ENCODE data around the gene SLC9A4. TPM values are rescaled to one million over a fixed set of nuclear protein-coding genes. Genes with fewer than 3 reads are reported as not detected.

The SLC9A4 gene
- total and polyA plus RNA-seq, 2 donors (not counting 1 experiment from before 2014, with no cell fraction given): 0.20 TPM; not detected in 1

- Mint-ChIP-seq H3K27me3 (peaks cover 32% of the 10 kb centered on the region), H3K4me1 (no peaks in the 10 kb centered on the region), H3K4me3 (no peak overlapping the region), H3K27ac (no peak overlapping the region), H3K9me3 (ENCODE audit: insufficient read depth) (no peaks in the 10 kb centered on the region)
- no peaks in the 10 kb centered on the region for H3K36me3 ChIP-seq (replicated peaks in 1 of 2; ENCODE audit: control extremely low read depth in 1 of 2, control insufficient read depth in 1 of 2, extremely low read depth in 1 of 2, insufficient read depth in 2 of 2, low read length in 1 of 2)
- H2AFZ ChIP-seq (ENCODE audit: insufficient read depth, low read depth, low read length, poor library complexity, severe bottlenecking): no peak overlapping the region
- H4K20me1 ChIP-seq (ENCODE audit: control insufficient read depth, insufficient read depth, low read length, poor library complexity, severe bottlenecking): no peaks in the 10 kb centered on the region
- WGBS (ENCODE audit: insufficient coverage): 100% methylated on average over 1 of the region's 2 CpGs
- H3K4me2 ChIP-seq (replicated peaks; ENCODE audit: low read depth, low read length, poor library complexity, severe bottlenecking): no peak overlapping the region
- H3K27me3 ChIP-seq (replicated peaks in 1 of 4; ENCODE audit: control extremely low read depth in 1 of 4, control insufficient read depth in 3 of 4, insufficient read depth in 4 of 4, low read length in 3 of 4): peaks cover 0 to 2% (median 0%) of the 10 kb centered on the region in 4 experiments
- no peaks in the 10 kb centered on the region for H3K9me3 ChIP-seq (ENCODE audit: control extremely low read depth in 1 of 3, control insufficient read depth in 2 of 3, insufficient read depth in 1 of 3, low read length in 2 of 3)
- CTCF ChIA-PET: no interaction called here
- no peaks in the 10 kb centered on the region for H3K4me1 ChIP-seq (ENCODE audit: control insufficient read depth in 2 of 2, insufficient read depth in 2 of 2, low read length in 2 of 2)
- intact Hi-C loops (cut with micrococcal nuclease): no loop called here
- no peak overlapping the region for H3K27ac ChIP-seq (ENCODE audit: low read length in 2 of 2)
- no peak overlapping the region for H3K9ac ChIP-seq (ENCODE audit: low read length)
- TF ChIP-seq EZH2 (IDR thresholded peaks at IDR 0.05; ENCODE audit: borderline replicate concordance, insufficient read depth, low read depth, low read length, poor library complexity, severe bottlenecking): no peak
- TF ChIP-seq, protein P1, sequence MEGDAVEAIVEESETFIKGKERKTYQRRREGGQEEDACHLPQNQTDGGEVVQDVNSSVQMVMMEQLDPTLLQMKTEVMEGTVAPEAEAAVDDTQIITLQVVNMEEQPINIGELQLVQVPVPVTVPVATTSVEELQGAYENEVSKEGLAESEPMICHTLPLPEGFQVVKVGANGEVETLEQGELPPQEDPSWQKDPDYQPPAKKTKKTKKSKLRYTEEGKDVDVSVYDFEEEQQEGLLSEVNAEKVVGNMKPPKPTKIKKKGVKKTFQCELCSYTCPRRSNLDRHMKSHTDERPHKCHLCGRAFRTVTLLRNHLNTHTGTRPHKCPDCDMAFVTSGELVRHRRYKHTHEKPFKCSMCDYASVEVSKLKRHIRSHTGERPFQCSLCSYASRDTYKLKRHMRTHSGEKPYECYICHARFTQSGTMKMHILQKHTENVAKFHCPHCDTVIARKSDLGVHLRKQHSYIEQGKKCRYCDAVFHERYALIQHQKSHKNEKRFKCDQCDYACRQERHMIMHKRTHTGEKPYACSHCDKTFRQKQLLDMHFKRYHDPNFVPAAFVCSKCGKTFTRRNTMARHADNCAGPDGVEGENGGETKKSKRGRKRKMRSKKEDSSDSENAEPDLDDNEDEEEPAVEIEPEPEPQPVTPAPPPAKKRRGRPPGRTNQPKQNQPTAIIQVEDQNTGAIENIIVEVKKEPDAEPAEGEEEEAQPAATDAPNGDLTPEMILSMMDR (IDR thresholded peaks at IDR 0.05): no peak
- ATAC-seq (ENCODE audit: low read depth): no peak
- H3K79me2 ChIP-seq (ENCODE audit: control insufficient read depth, insufficient read depth, low read length): no peaks in the 10 kb centered on the region
- no peak overlapping the region for H3K4me3 ChIP-seq (ENCODE audit: control extremely low read depth in 1 of 5, extremely low read depth in 1 of 5, insufficient read depth in 1 of 5, low read depth in 2 of 5, low read length in 4 of 5)
- POLR2A ChIA-PET: no interaction called here
- DNase-seq: no peak
Measured at GRCh38 chr2:102538491-102538890, 65.5 kb downstream of the SLC9A4 start.

DNA sequence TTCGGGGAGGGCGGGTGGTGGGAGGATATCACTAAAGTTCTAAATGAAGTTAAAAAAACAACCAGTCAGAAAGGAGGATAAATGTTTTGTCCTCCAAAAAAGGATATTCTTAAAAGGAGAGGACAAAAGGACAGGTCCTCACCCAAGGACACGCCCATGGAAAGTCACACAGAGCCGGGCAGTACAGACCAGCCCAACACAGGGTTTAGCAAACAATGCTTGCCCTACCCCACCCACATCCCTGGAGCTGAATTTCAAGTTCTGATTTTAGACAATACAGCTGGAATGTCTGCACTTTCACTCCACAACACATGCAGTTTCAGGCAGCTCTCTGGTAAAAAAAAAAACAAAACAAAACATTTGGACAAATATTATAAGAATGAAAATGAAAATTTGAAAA lies 67.9 kb downstream of the SLC9A4 start:
- Histone ChIP-seq H3K36me3 (replicated peaks in 1 of 2; ENCODE audit: control extremely low read depth in 1 of 2, control insufficient read depth in 1 of 2, extremely low read depth in 1 of 2, insufficient read depth in 2 of 2, low read length in 1 of 2) (no peaks in the 10 kb centered on the region), H3K27me3 (replicated peaks in 1 of 4; ENCODE audit: control extremely low read depth in 1 of 4, control insufficient read depth in 3 of 4, insufficient read depth in 4 of 4, low read length in 3 of 4) (peaks cover 0 to 2% (median 0%) of the 10 kb centered on the region in 4 experiments), H3K4me2 (replicated peaks; ENCODE audit: low read depth, low read length, poor library complexity, severe bottlenecking) (no peak overlapping the region), H3K27ac (ENCODE audit: low read length in 2 of 2) (no peak overlapping the region), H4K20me1 (ENCODE audit: control insufficient read depth, insufficient read depth, low read length, poor library complexity, severe bottlenecking) (no peaks in the 10 kb centered on the region), H3K79me2 (ENCODE audit: control insufficient read depth, insufficient read depth, low read length) (no peaks in the 10 kb centered on the region), H3K4me3 (ENCODE audit: control extremely low read depth in 1 of 5, extremely low read depth in 1 of 5, insufficient read depth in 1 of 5, low read depth in 2 of 5, low read length in 4 of 5) (no peak overlapping the region), H3K9me3 (ENCODE audit: control extremely low read depth in 1 of 3, control insufficient read depth in 2 of 3, insufficient read depth in 1 of 3, low read length in 2 of 3) (peaks cover 0 to 1% (median 0%) of the 10 kb centered on the region in 3 donors), H3K4me1 (ENCODE audit: control insufficient read depth in 2 of 2, insufficient read depth in 2 of 2, low read length in 2 of 2) (no peaks in the 10 kb centered on the region), H2AFZ (ENCODE audit: insufficient read depth, low read depth, low read length, poor library complexity, severe bottlenecking) (no peak overlapping the region), H3K9ac (ENCODE audit: low read length) (no peak overlapping the region)
- no peak for TF ChIP-seq EZH2 (IDR thresholded peaks at IDR 0.05; ENCODE audit: borderline replicate concordance, insufficient read depth, low read depth, low read length, poor library complexity, severe bottlenecking)
- TF ChIP-seq, protein P1 (IDR thresholded peaks at IDR 0.05): no peak
- no peak overlapping the region for H3K27ac Mint-ChIP-seq
- 85% methylated on average over 2 of the region's 4 CpGs for WGBS (ENCODE audit: insufficient coverage)
- POLR2A ChIA-PET: no interaction called here
- CTCF ChIA-PET: no interaction called here
- peaks cover 1% of the 10 kb centered on the region for H3K9me3 Mint-ChIP-seq (ENCODE audit: insufficient read depth)
- ATAC-seq (ENCODE audit: low read depth): no peak
- no peak overlapping the region for H3K4me3 Mint-ChIP-seq
- peaks cover 23% of the 10 kb centered on the region for H3K27me3 Mint-ChIP-seq
- intact Hi-C loops (cut with micrococcal nuclease): no loop called here
- no peak for DNase-seq
- H3K4me1 Mint-ChIP-seq: no peaks in the 10 kb centered on the region

Measured in B cell (primary cell).